Hepatocyte (in vitro differentiated cells): Measurements from ENCODE around the gene PF4V1. TPM values are rescaled to one million over a fixed set of nuclear protein-coding genes. Genes with fewer than 3 reads are reported as not detected.

Experiments
- DNase-seq: peaks from one replicate; pipeline ENCODE4 v3.0.0-alpha.2; 2016; ENCODE audit warnings: low spot score
- H2AFZ ChIP-seq: fragments of 200-600 bp; sonication (generic); 2 replicates; pipeline ENCODE4 v1.6.0; 2016; ENCODE audit warnings: antibody characterized with exemption, mild to moderate bottlenecking
- H3K27ac ChIP-seq: fragments of 200-600 bp; sonication (generic); 2 replicates; pipeline ENCODE4 v1.5.1; 2016; ENCODE audit warnings: mild to moderate bottlenecking
- H3K27me3 ChIP-seq: fragments of 200-600 bp; sonication (generic); 2 replicates; pipeline ENCODE4 v1.6.1; 2016
- H3K36me3 ChIP-seq: fragments of 200-600 bp; sonication (generic); replicated peaks from 2 replicates; pipeline ENCODE4 v1.5.1; 2016; ENCODE audit warnings: low read depth; ENCODE audit not compliant: insufficient read depth
- H3K4me1 ChIP-seq: fragments of 200-600 bp; sonication (generic); 2 replicates; pipeline ENCODE4 v1.5.1; 2016; ENCODE audit warnings: mild to moderate bottlenecking, moderate library complexity; ENCODE audit not compliant: insufficient read depth
- H3K4me2 ChIP-seq: fragments of 200-600 bp; sonication (generic); 2 replicates; pipeline ENCODE4 v1.6.0; 2016
- H3K4me3 ChIP-seq: fragments of 200-600 bp; sonication (generic); 2 replicates; pipeline ENCODE4 v1.5.1; 2016; ENCODE audit warnings: mild to moderate bottlenecking
- H3K79me2 ChIP-seq: fragments of 200-600 bp; sonication (generic); 2 replicates; pipeline ENCODE4 v1.6.0; 2017; ENCODE audit warnings: mild to moderate bottlenecking
- H3K9me2 ChIP-seq: fragments of 200-600 bp; sonication (generic); replicated peaks from 2 replicates; pipeline ENCODE4 v1.6.0; 2017; ENCODE audit warnings: mild to moderate bottlenecking; ENCODE audit not compliant: insufficient read depth
- H3K9me3 ChIP-seq: fragments of 200-600 bp; sonication (generic); 2 replicates; pipeline ENCODE4 v1.5.1; 2016; ENCODE audit warnings: low read depth, mild to moderate bottlenecking
- H4K20me1 ChIP-seq: fragments of 200-600 bp; sonication (generic); 2 replicates; pipeline ENCODE4 v1.6.0; 2016; ENCODE audit warnings: mild to moderate bottlenecking; ENCODE audit not compliant: insufficient read depth, poor library complexity, severe bottlenecking
- EZH2 ChIP-seq: fragments of 200-600 bp; sonication (generic); IDR thresholded peaks from 2 replicates; pipeline ENCODE4 v1.6.1; 2016; ENCODE audit warnings: antibody characterized with exemption, mild to moderate bottlenecking, borderline replicate concordance
- EZH2phosphoT487 ChIP-seq: fragments of 200-600 bp; sonication (generic); IDR thresholded peaks from one replicate; pipeline ENCODE4 v1.6.1; 2018; ENCODE audit warnings: antibody characterized with exemption, mild to moderate bottlenecking, low read depth, moderate library complexity; ENCODE audit not compliant: unreplicated experiment, severe bottlenecking
- WGBS: methylation state at CpG from one replicate; pipeline ENCODE4 v1.1.6; 2016; ENCODE audit warnings: low lambda C conversion rate; ENCODE audit errors: missing lambda C conversion rate; 5-methylcytosine and 5-hydroxymethylcytosine counted together
- polyA plus RNA-seq: library from polyadenylated mRNA; unstranded; fragments of >200 nt; fragmentation: Nextera tagmentation; extraction: Ambion mirVana; gene quantifications from 2 replicates; pipeline ENCODE4 v1.2.1, GENCODE V29; 2016
- total RNA-seq: library from RNA; depleted of rRNA; stranded (reverse); fragments of >200 nt; gene quantifications from 2 replicates; pipeline ENCODE4 v1.2.3, GENCODE V29; 2014
- TF ChIP-seq, protein P1 (sequence below): fragments of 200-600 bp; sonication (generic); IDR thresholded peaks from 2 replicates; pipeline ENCODE4 v1.5.1; 2016; ENCODE audit warnings: antibody characterized with exemption, mild to moderate bottlenecking; ENCODE audit not compliant: poor library complexity

The PF4V1 gene
- total and polyA plus RNA-seq, 2 experiments from 2014 or later, result not detected

DNA sequence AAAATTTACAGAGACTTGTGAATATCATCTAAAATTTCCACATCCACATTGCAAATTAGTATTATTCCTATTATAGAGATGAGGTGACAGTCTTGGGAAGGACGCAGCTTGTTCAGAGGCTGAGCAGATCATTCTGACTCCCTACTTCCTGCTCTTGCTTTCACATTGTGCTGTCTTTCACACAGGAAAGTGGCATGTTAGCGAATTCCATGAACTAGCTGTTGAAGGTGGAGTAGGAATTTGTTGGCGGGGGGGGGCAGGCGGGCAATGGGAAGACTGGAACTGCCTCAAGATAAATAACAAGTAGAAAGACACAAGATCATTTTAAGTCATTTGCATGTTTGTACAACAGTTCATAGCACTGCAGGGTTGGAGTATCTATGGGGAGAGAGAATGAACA lies 2.3 kb downstream of the PF4V1 start:
- DNase-seq, result no peak
- Histone ChIP-seq H3K4me1 (no peaks in the 10 kb centered on the region), H4K20me1 (no peaks in the 10 kb centered on the region), H3K27ac (no peak overlapping the region), H3K27me3 (peaks cover 27% of the 10 kb centered on the region), H3K4me2 (no peak overlapping the region), H3K36me3 (no peaks in the 10 kb centered on the region), H3K9me2 (no peaks in the 10 kb centered on the region), H2AFZ (no peak overlapping the region), H3K9me3 (no peaks in the 10 kb centered on the region), H3K4me3 (no peak overlapping the region), H3K79me2 (no peaks in the 10 kb centered on the region)
- TF ChIP-seq EZH2phosphoT487 (no peak), EZH2 (no peak)
- TF ChIP-seq, protein P1, sequence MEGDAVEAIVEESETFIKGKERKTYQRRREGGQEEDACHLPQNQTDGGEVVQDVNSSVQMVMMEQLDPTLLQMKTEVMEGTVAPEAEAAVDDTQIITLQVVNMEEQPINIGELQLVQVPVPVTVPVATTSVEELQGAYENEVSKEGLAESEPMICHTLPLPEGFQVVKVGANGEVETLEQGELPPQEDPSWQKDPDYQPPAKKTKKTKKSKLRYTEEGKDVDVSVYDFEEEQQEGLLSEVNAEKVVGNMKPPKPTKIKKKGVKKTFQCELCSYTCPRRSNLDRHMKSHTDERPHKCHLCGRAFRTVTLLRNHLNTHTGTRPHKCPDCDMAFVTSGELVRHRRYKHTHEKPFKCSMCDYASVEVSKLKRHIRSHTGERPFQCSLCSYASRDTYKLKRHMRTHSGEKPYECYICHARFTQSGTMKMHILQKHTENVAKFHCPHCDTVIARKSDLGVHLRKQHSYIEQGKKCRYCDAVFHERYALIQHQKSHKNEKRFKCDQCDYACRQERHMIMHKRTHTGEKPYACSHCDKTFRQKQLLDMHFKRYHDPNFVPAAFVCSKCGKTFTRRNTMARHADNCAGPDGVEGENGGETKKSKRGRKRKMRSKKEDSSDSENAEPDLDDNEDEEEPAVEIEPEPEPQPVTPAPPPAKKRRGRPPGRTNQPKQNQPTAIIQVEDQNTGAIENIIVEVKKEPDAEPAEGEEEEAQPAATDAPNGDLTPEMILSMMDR, result no peak
- 83% methylated on average over 4 of the region's 4 CpGs for WGBS

DNA sequence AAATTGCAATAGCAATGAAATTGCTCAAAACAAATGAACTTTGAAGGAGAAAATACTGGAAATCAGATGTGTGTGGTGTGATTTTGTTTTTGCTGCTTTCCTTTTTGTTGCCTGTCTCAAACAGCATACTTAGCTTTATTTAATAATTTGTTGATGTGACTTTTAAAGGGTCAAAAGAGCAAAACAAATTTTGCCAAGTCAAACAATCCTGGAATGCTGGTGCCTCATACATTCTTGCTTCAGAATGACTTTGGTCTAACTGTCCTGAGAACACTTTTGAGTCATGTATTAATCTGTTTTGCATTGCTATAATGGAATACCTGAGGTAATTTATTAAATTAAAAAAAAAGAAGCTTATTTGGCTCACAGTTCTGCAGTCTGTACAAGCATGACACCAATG lies 3.4 kb downstream of the PF4V1 start:
- Histone ChIP-seq H4K20me1 (no peaks in the 10 kb centered on the region), H3K27ac (no peak overlapping the region), H3K79me2 (no peaks in the 10 kb centered on the region), H3K9me3 (no peaks in the 10 kb centered on the region), H3K4me2 (no peak overlapping the region), H3K27me3 (peaks cover 27% of the 10 kb centered on the region), H3K4me1 (no peaks in the 10 kb centered on the region), H3K4me3 (no peak overlapping the region), H2AFZ (no peak overlapping the region), H3K36me3 (no peaks in the 10 kb centered on the region), H3K9me2 (no peaks in the 10 kb centered on the region)
- TF ChIP-seq, protein P1, result no peak
- TF ChIP-seq EZH2 (no peak), EZH2phosphoT487 (no peak)
- DNase-seq, result no peak

DNA sequence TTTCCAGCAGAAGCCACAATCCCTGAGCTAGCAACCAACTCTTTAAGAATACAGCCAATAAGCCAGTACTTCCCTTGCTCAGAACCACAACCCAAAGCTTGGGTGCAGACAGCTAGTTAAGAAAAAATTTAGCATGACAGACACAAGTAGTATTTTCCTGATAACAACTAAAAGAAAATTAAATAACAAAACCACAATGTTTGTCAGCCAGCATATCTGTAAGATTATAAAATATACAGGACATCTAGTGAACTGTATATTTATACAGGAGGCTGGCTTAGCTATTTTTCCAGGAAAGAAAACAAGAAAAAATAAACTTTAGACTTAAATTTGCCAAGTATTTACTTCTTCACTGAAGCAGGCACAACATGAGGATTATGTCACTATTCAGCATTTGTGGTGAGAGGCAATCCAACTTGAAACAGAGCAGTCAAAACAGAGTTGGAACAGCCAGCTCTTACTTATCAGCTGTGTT lies 6.6 kb downstream of the PF4V1 start:
- Histone ChIP-seq H3K36me3 (no peaks in the 10 kb centered on the region), H3K4me3 (no peak overlapping the region), H3K9me3 (no peaks in the 10 kb centered on the region), H3K9me2 (no peaks in the 10 kb centered on the region), H2AFZ (no peak overlapping the region), H3K27ac (no peak overlapping the region), H3K4me1 (no peaks in the 10 kb centered on the region), H3K4me2 (no peak overlapping the region), H4K20me1 (no peaks in the 10 kb centered on the region), H3K27me3 (peaks cover 1% of the 10 kb centered on the region), H3K79me2 (no peaks in the 10 kb centered on the region)
- TF ChIP-seq EZH2 (no peak), EZH2phosphoT487 (no peak)
- TF ChIP-seq, protein P1, result no peak
- no peak for DNase-seq

DNA sequence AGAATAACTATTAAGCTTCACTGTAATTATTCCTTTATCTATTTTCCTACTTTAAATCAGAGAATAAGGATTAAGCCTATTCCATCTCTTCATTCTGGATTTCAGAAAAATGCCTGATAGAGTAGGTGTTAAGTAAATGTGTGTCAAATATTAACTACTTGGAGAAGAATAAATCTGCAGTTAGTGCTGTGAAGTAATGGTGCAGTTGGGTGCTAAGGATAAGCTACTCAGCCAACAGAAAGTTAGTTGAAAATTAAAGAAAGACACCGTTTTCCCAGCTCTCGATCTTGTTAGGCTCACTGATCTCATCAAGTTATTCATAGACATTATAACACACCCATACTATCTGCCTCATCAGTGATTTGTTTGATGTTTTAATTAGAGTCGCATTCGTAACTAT lies 7.1 kb downstream of the PF4V1 start:
- H3K4me1 ChIP-seq, result no peaks in the 10 kb centered on the region
- H3K79me2 ChIP-seq, result no peaks in the 10 kb centered on the region
- no peaks in the 10 kb centered on the region for H3K27me3 ChIP-seq
- H3K4me3 ChIP-seq, result no peak overlapping the region
- DNase-seq, result no peak
- H3K27ac ChIP-seq, result no peak overlapping the region
- TF ChIP-seq, protein P1, result no peak
- TF ChIP-seq EZH2 (no peak), EZH2phosphoT487 (no peak)
- H3K4me2 ChIP-seq, result no peak overlapping the region
- H3K9me3 ChIP-seq, result no peaks in the 10 kb centered on the region
- no peak overlapping the region for H2AFZ ChIP-seq
- 54% methylated on average over 4 of the region's 4 CpGs for WGBS
- no peaks in the 10 kb centered on the region for H3K9me2 ChIP-seq
- H3K36me3 ChIP-seq, result no peaks in the 10 kb centered on the region
- no peaks in the 10 kb centered on the region for H4K20me1 ChIP-seq
